HCT116 (cell line): ENCODE measurements around the gene CFAP58. TPM values are rescaled to one million over a fixed set of nuclear protein-coding genes. Genes with fewer than 3 reads are reported as not detected.

Source experiments
- ATAC-seq: fragments of 200-7000 bp; cut with Tn5 transposase; 2 replicates; pipeline ENCODE4 v1.9.1; 2020; ENCODE audit warnings: mild to moderate bottlenecking, moderate library complexity
- BruUV-seq: library from RNA; stranded (reverse); fragments of 400-500 nt; replicated peaks from 2 replicates; lab custom pipeline; 2021; lab: Mats Ljungman, UMichigan
- CTCF ChIA-PET: fragments of 300-600 bp; sonication (Branson Sonifier 250); formaldehyde crosslinking; loops from one replicate; lab custom pipeline; 2021; ENCODE audit warnings: antibody characterized with exemption; lab: Charles Lee
- POLR2A ChIA-PET: fragments of 300-600, 350-600 bp; sonication (Branson Sonifier 250); formaldehyde crosslinking; loops from one replicate; lab custom pipeline; 2021; ENCODE audit warnings: antibody characterized with exemption; lab: Charles Lee
- RAD21 ChIA-PET, 2 experiments: fragments of 300-600 bp; sonication (Branson Sonifier 250); formaldehyde crosslinking; loops; one replicate each; lab custom pipeline; 2023; ENCODE audit warnings: low total read pairs in 2 of 2; ENCODE audit not compliant: uncharacterized antibody in 2 of 2, unreplicated experiment in 2 of 2, low non-redundant PET in 1 of 2; lab: Charles Lee
- DNase-seq: peaks from one replicate; pipeline ENCODE4 v3.0.0-alpha.2; 2010; ENCODE audit warnings: low read depth, low spot score
- H2AFZ ChIP-seq: fragments of 200-600 bp; shearing (Covaris generic), sonication (generic); 2 replicates; pipeline ENCODE4 v1.6.1; 2017; ENCODE audit warnings: low read depth, mixed run types, mixed read lengths, antibody characterized with exemption, low read length; ENCODE audit not compliant: poor library complexity, severe bottlenecking
- H3K27ac ChIP-seq: 2 replicates; pipeline ENCODE4 v1.5.1; 2012; ENCODE audit warnings: low read depth, low read length
- H3K27me3 ChIP-seq: fragments of 200-600 bp; sonication (generic); 2 replicates; pipeline ENCODE4 v1.6.1; 2016; ENCODE audit warnings: mixed run types, low read length, mixed read lengths; ENCODE audit not compliant: insufficient read depth
- H3K36me3 ChIP-seq, 2 experiments: fragments of 200-500 bp in 1 of 2; fragments of 200-600 bp in 1 of 2; sonication (Bioruptor generic) in 1 of 2; sonication (generic) in 1 of 2; 2 replicates each; pipeline versions ENCODE4 v1.5.1 to v1.6.1; 2014 to 2016; ENCODE audit warnings: low read length in 2 of 2, inconsistent platforms in 1 of 2, mixed read lengths in 1 of 2, mixed run types in 1 of 2; ENCODE audit not compliant: insufficient read depth in 2 of 2, control insufficient read depth in 1 of 2
- H3K4me1 ChIP-seq, 2 experiments: fragments of 200-600 bp in 1 of 2; sonication (generic) in 1 of 2; 2 replicates each; pipeline versions ENCODE4 v1.5.1 to v1.6.1; 2012 to 2017; ENCODE audit warnings: low read length in 2 of 2, inconsistent platforms in 1 of 2, mild to moderate bottlenecking in 1 of 2, mixed read lengths in 1 of 2, mixed run types in 1 of 2, moderate library complexity in 1 of 2; ENCODE audit not compliant: insufficient read depth in 2 of 2, control insufficient read depth in 1 of 2
- H3K4me2 ChIP-seq: fragments of 200-600 bp; sonication (generic); 2 replicates; pipeline ENCODE4 v1.6.1; 2017; ENCODE audit warnings: mixed run types, low read length, mixed read lengths
- H3K4me3 ChIP-seq, 2 experiments: fragments of 200-600 bp in 1 of 2; sonication (generic) in 1 of 2; replicated peaks in 1 of 2; 2 replicates each; pipeline ENCODE4 v1.5.1; 2011 to 2016; ENCODE audit warnings: low read length in 2 of 2, control low read depth in 1 of 2, low read depth in 1 of 2, mild to moderate bottlenecking in 1 of 2, mixed read lengths in 1 of 2, mixed run types in 1 of 2
- H3K79me2 ChIP-seq: fragments of 200-600 bp; sonication (generic); 2 replicates; pipeline ENCODE4 v1.6.1; 2017; ENCODE audit warnings: mild to moderate bottlenecking, mixed run types, low read length, moderate library complexity, mixed read lengths; ENCODE audit not compliant: insufficient read depth
- H3K9ac ChIP-seq: fragments of 200-600 bp; sonication (generic); 2 replicates; pipeline ENCODE4 v1.6.1; 2016; ENCODE audit warnings: low read length, mixed read lengths
- H3K9me2 ChIP-seq: fragments of 200-600 bp; sonication (generic), shearing (Covaris generic); 2 replicates; pipeline ENCODE4 v1.6.1; 2017; ENCODE audit warnings: mixed run types, mild to moderate bottlenecking, moderate library complexity; ENCODE audit not compliant: insufficient read depth
- H3K9me3 ChIP-seq, 2 experiments: fragments of 200-500 bp in 1 of 2; fragments of 200-600 bp in 1 of 2; sonication (Bioruptor generic) in 1 of 2; sonication (generic) in 1 of 2; 2 replicates each; pipeline ENCODE4 v1.6.1; 2014 to 2017; ENCODE audit warnings: low read length in 2 of 2, mixed read lengths in 2 of 2, inconsistent platforms in 1 of 2, low read depth in 1 of 2, mild to moderate bottlenecking in 1 of 2, mixed run types in 1 of 2, moderate library complexity in 1 of 2; ENCODE audit not compliant: control insufficient read depth in 1 of 2, insufficient read depth in 1 of 2
- H4K20me1 ChIP-seq: fragments of 200-600 bp; sonication (generic), shearing (Covaris generic); 2 replicates; pipeline ENCODE4 v1.6.1; 2017; ENCODE audit warnings: mixed run types, mild to moderate bottlenecking, moderate library complexity; ENCODE audit not compliant: insufficient read depth
- FOSL1 ChIP-seq: IDR thresholded peaks from 2 replicates; pipeline ENCODE4 v1.6.1; 2012; ENCODE audit warnings: low read depth
- SIN3A ChIP-seq: IDR thresholded peaks from 2 replicates; pipeline ENCODE4 v1.6.1; 2012; ENCODE audit warnings: low read depth
- SP1 ChIP-seq: IDR thresholded peaks from 2 replicates; pipeline ENCODE4 v1.6.1; 2012; ENCODE audit warnings: low read depth
- ZFX ChIP-seq: fragments of 450-650 bp; IDR thresholded peaks from 2 replicates; pipeline ENCODE4 v1.6.1; 2017
- intact Hi-C: fragments of 100-400 bp; cut with micrococcal nuclease; formaldehyde crosslinking; loops from 2 replicates; pipeline ENCODE4 v1.10.0; 2022
- total RNA-seq: library from RNA; stranded (reverse); gene quantifications from one replicate; pipeline ENCODE4 v1.2.1, GENCODE V29; 2021; ENCODE audit not compliant: unreplicated experiment
- TF ChIP-seq, protein P1 (sequence below): IDR thresholded peaks from 2 replicates; pipeline ENCODE4 v1.6.1; 2012; ENCODE audit warnings: low read depth

The CFAP58 gene
- total RNA-seq, 1 experiment from 2014 or later: 0.91 TPM

DNA sequence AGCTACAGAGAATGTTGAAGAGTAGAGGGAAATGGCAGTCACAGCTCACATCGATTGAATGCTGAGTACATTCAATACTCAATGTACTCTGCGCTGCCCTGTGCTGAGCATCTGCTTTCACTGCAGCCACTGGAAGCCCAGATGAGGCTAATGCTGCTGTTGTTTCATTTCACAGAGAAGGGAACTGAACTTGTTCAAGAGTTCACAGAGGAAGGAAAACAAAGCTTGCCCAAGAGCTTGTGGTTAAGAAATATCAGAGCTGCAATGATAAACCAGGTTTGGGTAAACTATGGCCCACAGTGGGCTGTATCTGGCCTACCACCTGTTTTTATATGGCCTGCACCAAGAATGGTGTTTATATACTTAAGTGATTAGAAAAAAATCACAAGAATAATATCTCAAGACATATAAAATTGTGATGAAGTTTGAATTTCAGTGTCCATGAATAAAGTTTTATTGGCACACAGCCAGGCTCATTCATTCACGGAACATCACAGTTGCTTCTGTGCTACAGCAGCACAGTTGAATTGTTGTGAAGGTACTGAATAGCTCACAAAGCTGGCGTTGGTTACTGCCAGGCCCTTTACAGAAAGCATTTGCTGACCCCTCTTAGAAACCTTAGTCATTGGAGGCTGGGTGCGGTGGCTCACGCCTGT, 64.1 kb downstream of the CFAP58 start:
- Histone ChIP-seq H3K27me3 (peaks cover 36% of the 10 kb centered on the region), H2AFZ (no peak overlapping the region), H3K4me1 (no peaks in the 10 kb centered on the region), H3K27ac (no peak overlapping the region), H3K79me2 (no peaks in the 10 kb centered on the region), H4K20me1 (no peaks in the 10 kb centered on the region), H3K4me2 (no peak overlapping the region), H3K9me3 (no peaks in the 10 kb centered on the region), H3K36me3 (no peaks in the 10 kb centered on the region), H3K9ac (no peak overlapping the region), H3K4me3 (no peak overlapping the region), H3K9me2 (no peaks in the 10 kb centered on the region)
- POLR2A ChIA-PET: no interaction called here
- DNase-seq (no peak), ATAC-seq (no peak)
- RAD21 ChIA-PET: no interaction called here
- TF ChIP-seq, protein P1, sequence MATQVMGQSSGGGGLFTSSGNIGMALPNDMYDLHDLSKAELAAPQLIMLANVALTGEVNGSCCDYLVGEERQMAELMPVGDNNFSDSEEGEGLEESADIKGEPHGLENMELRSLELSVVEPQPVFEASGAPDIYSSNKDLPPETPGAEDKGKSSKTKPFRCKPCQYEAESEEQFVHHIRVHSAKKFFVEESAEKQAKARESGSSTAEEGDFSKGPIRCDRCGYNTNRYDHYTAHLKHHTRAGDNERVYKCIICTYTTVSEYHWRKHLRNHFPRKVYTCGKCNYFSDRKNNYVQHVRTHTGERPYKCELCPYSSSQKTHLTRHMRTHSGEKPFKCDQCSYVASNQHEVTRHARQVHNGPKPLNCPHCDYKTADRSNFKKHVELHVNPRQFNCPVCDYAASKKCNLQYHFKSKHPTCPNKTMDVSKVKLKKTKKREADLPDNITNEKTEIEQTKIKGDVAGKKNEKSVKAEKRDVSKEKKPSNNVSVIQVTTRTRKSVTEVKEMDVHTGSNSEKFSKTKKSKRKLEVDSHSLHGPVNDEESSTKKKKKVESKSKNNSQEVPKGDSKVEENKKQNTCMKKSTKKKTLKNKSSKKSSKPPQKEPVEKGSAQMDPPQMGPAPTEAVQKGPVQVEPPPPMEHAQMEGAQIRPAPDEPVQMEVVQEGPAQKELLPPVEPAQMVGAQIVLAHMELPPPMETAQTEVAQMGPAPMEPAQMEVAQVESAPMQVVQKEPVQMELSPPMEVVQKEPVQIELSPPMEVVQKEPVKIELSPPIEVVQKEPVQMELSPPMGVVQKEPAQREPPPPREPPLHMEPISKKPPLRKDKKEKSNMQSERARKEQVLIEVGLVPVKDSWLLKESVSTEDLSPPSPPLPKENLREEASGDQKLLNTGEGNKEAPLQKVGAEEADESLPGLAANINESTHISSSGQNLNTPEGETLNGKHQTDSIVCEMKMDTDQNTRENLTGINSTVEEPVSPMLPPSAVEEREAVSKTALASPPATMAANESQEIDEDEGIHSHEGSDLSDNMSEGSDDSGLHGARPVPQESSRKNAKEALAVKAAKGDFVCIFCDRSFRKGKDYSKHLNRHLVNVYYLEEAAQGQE: no peak
- TF ChIP-seq SP1 (no peak), SIN3A (no peak)
- no TSS peak for BruUV-seq
- CTCF ChIA-PET: interaction anchor here (1.5 kb wide), 1 partner anchor 11 kb away, joined by 3 read pairs; no protein-coding TSS in a partner anchor
- intact Hi-C loops: no loop called here

DNA sequence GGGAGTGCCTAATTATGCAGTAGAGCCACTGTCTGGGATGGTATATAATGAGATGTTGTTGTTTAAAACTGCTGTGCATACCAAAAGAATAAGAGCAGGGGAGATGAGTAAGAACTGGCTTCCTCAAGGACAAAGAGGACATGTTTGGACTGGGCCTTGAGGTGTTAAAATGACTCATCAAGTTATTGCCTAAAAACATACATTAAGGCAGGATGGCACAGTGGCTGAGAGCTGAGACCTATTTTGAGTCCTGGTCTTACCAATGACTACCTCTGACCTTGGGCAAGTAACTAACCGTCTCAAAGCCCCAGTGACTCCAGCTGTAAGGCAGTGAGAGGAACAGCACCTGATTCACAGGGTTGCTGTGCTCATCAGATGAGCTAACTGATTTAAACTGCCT, 71.1 kb downstream of the CFAP58 start:
- no peaks in the 10 kb centered on the region for H3K9me3 ChIP-seq
- no peak overlapping the region for H2AFZ ChIP-seq
- no peak overlapping the region for H3K4me3 ChIP-seq
- no TSS peak for BruUV-seq
- ChIA-PET POLR2A (no interaction called here), RAD21 (no interaction called here), CTCF (no interaction called here)
- no peaks in the 10 kb centered on the region for H4K20me1 ChIP-seq
- TF ChIP-seq SIN3A: no peak
- TF ChIP-seq, protein P1: no peak
- no peak for TF ChIP-seq SP1
- TF ChIP-seq ZFX: no peak
- no peak for TF ChIP-seq FOSL1
- peaks cover 55% of the 10 kb centered on the region for H3K27me3 ChIP-seq
- H3K4me1 ChIP-seq: no peaks in the 10 kb centered on the region
- H3K4me2 ChIP-seq: no peak overlapping the region
- no peaks in the 10 kb centered on the region for H3K9me2 ChIP-seq
- intact Hi-C loops: no loop called here
- no peaks in the 10 kb centered on the region for H3K36me3 ChIP-seq
- no peak overlapping the region for H3K9ac ChIP-seq
- no peak overlapping the region for H3K27ac ChIP-seq
- DNase-seq (no peak), ATAC-seq (peak; percentile 29; the same call in 1 of the 2 replicates)
- no peaks in the 10 kb centered on the region for H3K79me2 ChIP-seq
